NCI-H2107 (cell line): Measurements from ENCODE around the gene MRAP.

Experiments used
- DNase-seq: peaks from one replicate; lab custom pipeline; 2025; lab: John Stamatoyannopoulos, UW

The MRAP gene

GRCh38 chr21:32349333-32349944 lies 50.8 kb downstream of the MRAP start:
- DNase-seq = no peak

- no peak for DNase-seq
Observed at GRCh38 chr21:32350211-32350980, 51.7 kb downstream of the MRAP start.

GRCh38 chr21:32350981-32351380 lies 52.3 kb downstream of the MRAP start:
- DNase-seq = no peak

- no peak for DNase-seq
Observed at GRCh38 chr21:32351428-32351827, 52.8 kb downstream of the MRAP start.

- DNase-seq = no peak
Observed at GRCh38 chr21:32352526-32352925, 53.9 kb downstream of the MRAP start.

GRCh38 chr21:32353002-32353711 lies 54.5 kb downstream of the MRAP start:
- no peak for DNase-seq

- no peak for DNase-seq
Observed at GRCh38 chr21:32356874-32357395, 58.3 kb downstream of the MRAP start.

GRCh38 chr21:32359719-32360260 lies 61.1 kb downstream of the MRAP start:
- no peak for DNase-seq

GRCh38 chr21:32360401-32360975 lies 61.8 kb downstream of the MRAP start:
- DNase-seq = no peak
